Measurements from ENCODE around the gene ARHGEF17.

The ARHGEF17 gene

GRCh38 chr11:73384125-73384441 lies 76.0 kb downstream of the ARHGEF17 start:
- no peak for TF ChIP-seq CTCF (IDR thresholded peaks at IDR 0.05; ENCODE audit: low read depth, low read length)
- no peak overlapping the region for H3K4me3 ChIP-seq (ENCODE audit: low read depth, low read length)
- in situ Hi-C loops (cut with HindIII; ENCODE audit: low sequenced_read_pairs), result no loop called here
- DNase-seq (ENCODE audit: low read depth, low spot score), result no peak

- H3K4me3 ChIP-seq (ENCODE audit: low read depth, low read length), result no peak overlapping the region
- no peak for DNase-seq (ENCODE audit: low read depth, low spot score)
- TF ChIP-seq CTCF (IDR thresholded peaks at IDR 0.05; ENCODE audit: low read depth, low read length), result no peak
- in situ Hi-C loops (cut with HindIII; ENCODE audit: low sequenced_read_pairs), result no loop called here
Observed at GRCh38 chr11:73384531-73384871, 76.4 kb downstream of the ARHGEF17 start.

- no peak for TF ChIP-seq CTCF (IDR thresholded peaks at IDR 0.05; ENCODE audit: low read depth, low read length)
- DNase-seq (ENCODE audit: low read depth, low spot score), result no peak
- no peak overlapping the region for H3K4me3 ChIP-seq (ENCODE audit: low read depth, low read length)
- in situ Hi-C loops (cut with HindIII; ENCODE audit: low sequenced_read_pairs), result no loop called here
Observed at GRCh38 chr11:73384872-73385689, 77.0 kb downstream of the ARHGEF17 start.

DNA sequence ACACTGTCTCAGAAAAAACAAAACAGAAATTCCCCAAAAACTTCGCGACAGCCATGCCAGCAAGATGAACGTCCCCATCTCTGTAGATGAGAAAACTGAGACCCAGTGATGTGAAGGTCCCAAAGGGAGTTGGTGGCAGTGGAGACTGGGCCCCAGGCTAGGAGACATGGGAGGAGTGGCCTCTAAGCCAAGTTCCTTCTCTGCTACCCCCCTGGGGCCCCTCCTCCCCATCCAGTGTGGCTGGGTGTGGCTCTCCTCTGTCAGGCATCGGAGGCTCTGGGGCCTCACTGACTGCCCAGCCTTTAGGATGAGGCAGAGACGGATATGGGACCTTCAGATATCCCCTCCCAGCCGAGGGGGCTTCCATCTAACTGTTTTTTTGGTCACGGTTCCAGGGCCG lies 77.9 kb downstream of the ARHGEF17 start:
- DNase-seq (ENCODE audit: low read depth, low spot score), result no peak
- H3K4me3 ChIP-seq (ENCODE audit: low read depth, low read length), result no peak overlapping the region
- TF ChIP-seq CTCF (IDR thresholded peaks at IDR 0.05; ENCODE audit: low read depth, low read length), result no peak
- in situ Hi-C loops (cut with HindIII; ENCODE audit: low sequenced_read_pairs), result no loop called here

DNA sequence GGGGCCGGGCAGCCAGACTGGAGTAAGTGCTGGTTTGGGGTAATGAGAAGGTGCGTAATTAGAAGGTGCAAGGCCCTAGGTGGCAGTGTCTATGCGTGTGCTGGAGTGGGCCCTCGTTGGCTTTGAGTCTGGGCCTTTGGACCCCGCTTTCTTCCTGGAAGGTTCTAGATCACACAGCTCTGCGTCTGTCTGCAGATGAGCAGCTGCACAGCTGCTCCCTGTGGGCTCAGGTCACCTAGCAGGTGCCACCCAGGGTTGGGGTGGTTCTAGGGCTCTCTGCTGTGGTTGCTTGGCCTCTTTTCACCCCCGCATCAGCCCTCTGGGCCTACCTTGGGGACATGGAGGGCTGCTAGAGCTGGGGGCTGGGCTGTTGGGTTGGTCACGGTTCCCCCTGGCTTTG lies 78.5 kb downstream of the ARHGEF17 start:
- in situ Hi-C loops (cut with HindIII; ENCODE audit: low sequenced_read_pairs), result no loop called here
- TF ChIP-seq CTCF (IDR thresholded peaks at IDR 0.05; ENCODE audit: low read depth, low read length), result no peak
- no peak for DNase-seq (ENCODE audit: low read depth, low spot score)
- no peak overlapping the region for H3K4me3 ChIP-seq (ENCODE audit: low read depth, low read length)

DNA sequence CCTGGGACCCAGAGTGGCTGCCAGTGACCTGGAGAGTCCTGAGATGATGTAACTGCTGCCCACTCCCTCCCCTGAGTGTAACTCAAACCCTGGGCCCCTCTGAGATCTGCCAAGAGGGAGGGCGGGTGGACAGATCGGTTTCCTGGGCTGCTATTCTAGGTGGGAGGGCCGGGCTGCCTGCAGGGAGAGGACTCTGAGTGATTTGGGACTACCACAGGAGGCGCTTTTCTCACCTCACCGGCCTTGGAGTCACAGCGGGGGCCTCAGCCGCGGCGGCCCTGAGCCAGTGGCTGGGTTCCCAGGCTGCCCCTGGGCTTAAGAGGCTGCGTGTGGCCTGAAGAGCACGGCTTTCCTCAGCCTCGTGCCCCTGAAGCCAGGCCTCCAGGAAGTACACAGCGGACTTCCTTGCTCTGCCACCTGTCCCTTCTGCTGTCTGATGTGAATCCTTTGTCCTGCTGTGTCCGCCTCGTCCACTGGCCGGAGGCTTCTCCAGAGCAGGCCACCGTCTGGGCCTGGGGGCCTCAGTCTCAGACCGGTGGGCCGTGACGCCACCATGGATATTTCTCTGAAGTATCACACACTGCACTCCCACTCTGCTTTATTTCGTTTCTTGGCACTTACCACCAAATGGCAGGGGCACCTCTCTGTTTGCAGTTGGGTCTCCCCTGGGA lies 79.7 kb downstream of the ARHGEF17 start:
- no peak overlapping the region for H3K4me3 ChIP-seq (ENCODE audit: low read depth, low read length)
- in situ Hi-C loops (cut with HindIII; ENCODE audit: low sequenced_read_pairs), result no loop called here
- no peak for TF ChIP-seq CTCF (IDR thresholded peaks at IDR 0.05; ENCODE audit: low read depth, low read length)
- peak; percentile 31 for DNase-seq (ENCODE audit: low read depth, low spot score)
